ENCODE results near the gene RNLS. TPM values are rescaled to one million over a fixed set of nuclear protein-coding genes. Genes with fewer than 3 reads are reported as not detected.

RNLS gene
- total RNA-seq, 4 donors from 2014 or later: 8.7 to 19.7 (median 12.9) TPM

GRCh38 chr10:88617772-88618300 is 34.7 kb upstream of the RNLS start:
- no peak overlapping the region for H3K27ac ChIP-seq
- no peaks in the 10 kb centered on the region for H3K9me3 ChIP-seq
- no peak for DNase-seq
- TF ChIP-seq POLR2A (IDR thresholded peaks at IDR 0.05) (no peak), CTCF (IDR thresholded peaks at IDR 0.05) (no peak)
- no peaks in the 10 kb centered on the region for H3K27me3 ChIP-seq
- H3K36me3 ChIP-seq: no peaks in the 10 kb centered on the region
- H3K4me3 ChIP-seq: no peak overlapping the region
- H3K4me1 ChIP-seq: no peaks in the 10 kb centered on the region
- intact Hi-C loops (cut with DNase I; ENCODE audit: low total_unique reads): no loop called here

DNA sequence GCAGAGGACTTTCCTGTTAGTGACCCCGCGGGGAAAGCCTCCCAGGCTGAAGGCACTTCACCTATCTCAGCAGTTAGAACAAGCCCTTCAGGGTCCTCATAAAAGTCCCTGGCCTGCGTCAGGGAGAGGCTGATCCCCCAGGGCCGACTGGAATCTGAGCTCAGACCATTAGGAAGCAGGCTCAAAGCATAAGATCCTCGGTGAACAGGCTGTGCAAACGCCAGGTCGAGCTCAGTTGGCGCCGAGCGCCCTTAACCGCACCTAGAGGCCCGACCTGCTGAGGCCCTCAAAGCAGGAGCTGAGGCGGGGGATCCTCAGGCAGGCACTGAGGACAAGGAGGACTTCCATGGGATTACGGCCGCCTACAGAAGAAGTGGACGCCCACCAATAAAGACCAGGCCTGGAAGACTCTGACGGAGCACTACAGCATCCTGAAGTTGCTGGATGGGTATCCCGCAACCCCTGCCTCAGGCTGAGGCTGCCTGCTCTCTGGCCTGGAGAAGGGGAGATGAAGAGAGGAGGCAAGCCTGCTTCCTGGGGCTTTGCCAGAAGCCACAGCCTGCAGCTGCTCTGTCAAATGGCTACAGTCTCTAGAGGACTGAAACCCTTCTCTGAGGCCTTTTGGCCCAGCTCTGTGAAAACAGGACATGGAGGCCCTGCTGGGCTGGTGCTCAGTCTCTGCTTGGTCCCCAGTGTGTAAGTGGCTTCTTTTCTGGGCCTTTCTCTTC is 33.3 kb upstream of the RNLS start:
- H3K36me3 ChIP-seq: no peaks in the 10 kb centered on the region
- H3K9me3 ChIP-seq: no peaks in the 10 kb centered on the region
- TF ChIP-seq POLR2A (IDR thresholded peaks at IDR 0.05): no peak
- no peak for TF ChIP-seq CTCF (IDR thresholded peaks at IDR 0.05)
- intact Hi-C loops (cut with DNase I; ENCODE audit: low total_unique reads): no loop called here
- no peak overlapping the region for H3K27ac ChIP-seq
- H3K4me1 ChIP-seq: no peaks in the 10 kb centered on the region
- no peaks in the 10 kb centered on the region for H3K27me3 ChIP-seq
- DNase-seq: no peak
- H3K4me3 ChIP-seq: no peak overlapping the region

DNA sequence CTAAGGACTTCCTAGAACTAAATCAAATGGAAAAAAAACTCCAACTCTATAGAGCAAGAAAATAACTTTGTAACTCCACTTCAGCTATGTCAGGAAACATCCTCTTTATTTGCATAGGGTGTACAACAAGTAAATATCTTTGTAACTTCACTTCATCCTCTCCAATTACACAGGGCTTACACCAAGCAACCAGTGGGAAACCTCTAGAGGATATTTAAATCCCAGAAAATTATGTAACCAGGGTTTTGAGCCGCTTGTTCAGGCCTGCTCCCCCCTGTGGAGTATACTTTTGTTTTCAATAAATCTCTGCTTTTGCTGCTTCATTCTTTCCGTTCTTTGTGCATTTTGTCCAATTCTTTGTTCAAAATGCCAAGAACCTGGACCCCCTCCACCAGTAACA is 25.7 kb upstream of the RNLS start:
- TF ChIP-seq CTCF (IDR thresholded peaks at IDR 0.05): no peak
- no peak for TF ChIP-seq POLR2A (IDR thresholded peaks at IDR 0.05)

DNA sequence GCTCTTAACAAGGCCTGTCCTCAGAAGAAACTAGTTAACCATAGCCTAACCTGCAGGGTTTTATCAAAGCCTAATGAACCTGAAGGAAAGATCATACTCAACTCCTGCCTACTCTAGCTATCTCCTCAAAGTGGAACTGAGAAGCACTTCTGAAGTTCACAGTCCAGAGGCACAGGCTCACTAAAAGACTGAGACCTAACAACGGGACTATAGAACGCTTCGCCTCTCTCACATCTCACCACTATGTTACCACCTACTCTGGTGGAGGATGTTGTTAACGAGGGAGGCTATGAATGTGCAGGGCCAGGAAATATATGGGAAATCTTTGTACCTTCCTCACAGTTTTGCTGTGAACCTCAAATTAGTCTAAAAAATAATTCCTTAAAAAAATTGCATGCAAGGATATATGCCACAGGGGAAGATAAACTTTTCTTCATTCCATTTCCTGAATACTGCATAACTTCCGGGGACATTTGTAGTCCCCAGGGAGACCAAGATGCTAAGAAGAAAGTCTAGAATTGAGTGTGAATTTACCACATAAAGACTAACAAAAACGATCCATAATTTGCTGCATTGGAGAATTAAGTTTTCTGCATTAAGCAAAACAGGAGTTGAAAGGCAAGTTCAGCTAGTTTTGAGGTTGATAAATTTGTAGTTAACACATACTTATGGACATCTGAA is 25.1 kb upstream of the RNLS start:
- TF ChIP-seq CTCF (IDR thresholded peaks at IDR 0.05) (no peak), POLR2A (IDR thresholded peaks at IDR 0.05) (no peak)
- no peaks in the 10 kb centered on the region for H3K4me1 ChIP-seq
- no peak for DNase-seq
- no peaks in the 10 kb centered on the region for H3K36me3 ChIP-seq
- H3K4me3 ChIP-seq: no peak overlapping the region
- H3K9me3 ChIP-seq: no peaks in the 10 kb centered on the region
- H3K27ac ChIP-seq: no peak overlapping the region
- intact Hi-C loops (cut with DNase I; ENCODE audit: low total_unique reads): no loop called here
- H3K27me3 ChIP-seq: no peaks in the 10 kb centered on the region

More for the DNA sequence above, 25.7 kb upstream of the RNLS start:
- DNase-seq: no peak
- H3K27me3 ChIP-seq: no peaks in the 10 kb centered on the region
- no peaks in the 10 kb centered on the region for H3K4me1 ChIP-seq
- intact Hi-C loops (cut with DNase I; ENCODE audit: low total_unique reads): no loop called here
- no peak overlapping the region for H3K4me3 ChIP-seq
- H3K9me3 ChIP-seq: no peaks in the 10 kb centered on the region
- H3K27ac ChIP-seq: no peak overlapping the region
- no peaks in the 10 kb centered on the region for H3K36me3 ChIP-seq

DNA sequence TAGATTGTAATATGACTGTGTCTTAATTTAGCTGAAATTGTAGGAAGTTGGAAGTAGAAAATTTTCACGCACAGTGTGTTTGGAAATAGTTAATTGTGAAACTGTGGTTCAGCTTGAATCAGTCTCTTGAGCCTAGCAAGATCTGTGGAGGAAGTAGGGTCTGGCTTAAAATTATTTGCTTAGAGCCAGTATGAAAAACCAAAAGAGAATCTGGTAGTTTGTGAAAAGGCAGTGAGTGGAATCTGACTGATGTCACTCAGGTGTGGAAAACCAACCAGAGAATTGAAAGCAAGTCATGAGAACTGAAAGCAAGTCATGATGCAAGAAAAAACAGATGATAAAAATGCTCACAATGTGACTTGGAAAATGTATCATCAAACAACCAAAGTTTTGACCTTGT is 14.9 kb upstream of the RNLS start:
- Histone ChIP-seq H3K36me3 (no peaks in the 10 kb centered on the region), H3K9me3 (no peaks in the 10 kb centered on the region), H3K27me3 (no peaks in the 10 kb centered on the region), H3K4me3 (no peak overlapping the region), H3K4me1 (no peaks in the 10 kb centered on the region), H3K27ac (no peak overlapping the region)
- no peak for TF ChIP-seq POLR2A (IDR thresholded peaks at IDR 0.05)
- TF ChIP-seq CTCF (IDR thresholded peaks at IDR 0.05): no peak
- DNase-seq: no peak
- intact Hi-C loops (cut with DNase I; ENCODE audit: low total_unique reads): no loop called here
